Measurements from ENCODE around the gene CADM1. TPM values are rescaled to one million over a fixed set of nuclear protein-coding genes. Genes with fewer than 3 reads are reported as not detected.

CADM1 gene
- total and polyA plus RNA-seq, 7 donors, result 0.69 to 25.2 (median 15.6) TPM

DNA sequence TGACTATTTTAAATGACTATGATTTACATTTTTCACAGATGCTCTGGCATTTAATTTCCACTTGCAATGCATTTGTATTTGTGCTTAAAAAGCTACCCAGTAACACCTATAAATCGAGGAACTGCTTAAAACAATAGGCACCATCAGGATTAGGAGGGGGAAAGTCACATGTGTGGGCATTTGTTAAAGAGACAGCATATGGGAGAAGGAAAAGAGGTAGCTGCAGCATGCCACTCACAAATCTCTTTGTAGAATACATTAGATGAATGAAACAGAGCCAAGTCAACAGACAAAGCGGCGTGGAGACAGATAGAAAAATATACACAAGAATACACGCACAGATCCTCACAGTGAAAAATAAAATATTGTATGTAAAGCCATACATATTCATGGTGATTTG lies 228.0 kb downstream of the CADM1 start:
- TF ChIP-seq, protein P1, sequence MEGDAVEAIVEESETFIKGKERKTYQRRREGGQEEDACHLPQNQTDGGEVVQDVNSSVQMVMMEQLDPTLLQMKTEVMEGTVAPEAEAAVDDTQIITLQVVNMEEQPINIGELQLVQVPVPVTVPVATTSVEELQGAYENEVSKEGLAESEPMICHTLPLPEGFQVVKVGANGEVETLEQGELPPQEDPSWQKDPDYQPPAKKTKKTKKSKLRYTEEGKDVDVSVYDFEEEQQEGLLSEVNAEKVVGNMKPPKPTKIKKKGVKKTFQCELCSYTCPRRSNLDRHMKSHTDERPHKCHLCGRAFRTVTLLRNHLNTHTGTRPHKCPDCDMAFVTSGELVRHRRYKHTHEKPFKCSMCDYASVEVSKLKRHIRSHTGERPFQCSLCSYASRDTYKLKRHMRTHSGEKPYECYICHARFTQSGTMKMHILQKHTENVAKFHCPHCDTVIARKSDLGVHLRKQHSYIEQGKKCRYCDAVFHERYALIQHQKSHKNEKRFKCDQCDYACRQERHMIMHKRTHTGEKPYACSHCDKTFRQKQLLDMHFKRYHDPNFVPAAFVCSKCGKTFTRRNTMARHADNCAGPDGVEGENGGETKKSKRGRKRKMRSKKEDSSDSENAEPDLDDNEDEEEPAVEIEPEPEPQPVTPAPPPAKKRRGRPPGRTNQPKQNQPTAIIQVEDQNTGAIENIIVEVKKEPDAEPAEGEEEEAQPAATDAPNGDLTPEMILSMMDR (IDR thresholded peaks at IDR 0.05), result no peak
- TF ChIP-seq POLR2AphosphoS5 (IDR thresholded peaks at IDR 0.05) (no peak), EP300 (IDR thresholded peaks at IDR 0.05) (no peak), POLR2A (IDR thresholded peaks at IDR 0.05) (no peak)
- no peak for DNase-seq
- intact Hi-C loops (cut with DNase I), result no loop called here
- Histone ChIP-seq H3K27me3 (no peaks in the 10 kb centered on the region), H3K4me3 (no peak overlapping the region), H3K4me1 (peaks cover 0 to 15% (median 9%) of the 10 kb centered on the region in 4 donors), H3K27ac (no peak overlapping the region), H3K9me3 (no peaks in the 10 kb centered on the region), H3K36me3 (no peaks in the 10 kb centered on the region)
- WGBS, 2 donors, result 80 to 88% methylated on average over 4 of the region's 4 CpGs

GRCh38 chr11:115275045-115275444 lies 229.2 kb downstream of the CADM1 start:
- intact Hi-C loops (cut with DNase I), result no loop called here
- H3K9me3 ChIP-seq, result no peaks in the 10 kb centered on the region
- 90 to 94% methylated on average over 11 of the region's 11 CpGs for WGBS, 2 donors
- no peaks in the 10 kb centered on the region for H3K27me3 ChIP-seq
- no peak overlapping the region for H3K27ac ChIP-seq
- no peak for DNase-seq
- H3K36me3 ChIP-seq, result no peaks in the 10 kb centered on the region
- no peak overlapping the region for H3K4me3 ChIP-seq
- TF ChIP-seq, protein P1 (IDR thresholded peaks at IDR 0.05), result no peak
- TF ChIP-seq POLR2A (IDR thresholded peaks at IDR 0.05) (no peak), POLR2AphosphoS5 (IDR thresholded peaks at IDR 0.05) (no peak), EP300 (IDR thresholded peaks at IDR 0.05) (no peak)
- peaks cover 0 to 5% (median 2%) of the 10 kb centered on the region in 4 donors for H3K4me1 ChIP-seq

- TF ChIP-seq POLR2A (IDR thresholded peaks at IDR 0.05), result no peak
- no peak for TF ChIP-seq EP300 (IDR thresholded peaks at IDR 0.05)
- TF ChIP-seq, protein P1 (IDR thresholded peaks at IDR 0.05), result no peak
- TF ChIP-seq POLR2AphosphoS5 (IDR thresholded peaks at IDR 0.05), result no peak
- H3K9me3 ChIP-seq, result no peaks in the 10 kb centered on the region
- H3K4me3 ChIP-seq, result no peak overlapping the region
- H3K27ac ChIP-seq, result no peak overlapping the region
- H3K4me1 ChIP-seq, result peaks cover 0 to 3% (median under 1%) of the 10 kb centered on the region in 4 donors
- H3K27me3 ChIP-seq, result no peaks in the 10 kb centered on the region
- WGBS, 2 donors, result 87 to 94% methylated on average over 4 of the region's 4 CpGs
- no peak for DNase-seq
- H3K36me3 ChIP-seq, result no peaks in the 10 kb centered on the region
- intact Hi-C loops (cut with DNase I), result no loop called here
These were observed 231.3 kb downstream of the CADM1 start for GRCh38 chr11:115272925-115273324.

GRCh38 chr11:115271643-115272042 lies 232.6 kb downstream of the CADM1 start:
- DNase-seq, result no peak
- H3K27me3 ChIP-seq, result no peaks in the 10 kb centered on the region
- no peaks in the 10 kb centered on the region for H3K36me3 ChIP-seq
- H3K4me3 ChIP-seq, result no peak overlapping the region
- intact Hi-C loops (cut with DNase I), result no loop called here
- TF ChIP-seq POLR2A (IDR thresholded peaks at IDR 0.05), result no peak
- TF ChIP-seq, protein P1 (IDR thresholded peaks at IDR 0.05), result no peak
- H3K9me3 ChIP-seq, result no peaks in the 10 kb centered on the region
- H3K27ac ChIP-seq, result no peak overlapping the region
- peaks cover 0 to 12% (median 9%) of the 10 kb centered on the region in 4 donors for H3K4me1 ChIP-seq

- Histone ChIP-seq H3K27me3 (no peaks in the 10 kb centered on the region), H3K9me3 (no peaks in the 10 kb centered on the region), H3K4me1 (peaks cover 0 to 12% (median 9%) of the 10 kb centered on the region in 4 donors), H3K36me3 (no peaks in the 10 kb centered on the region), H3K27ac (no peak overlapping the region), H3K4me3 (no peak overlapping the region)
- TF ChIP-seq, protein P1 (IDR thresholded peaks at IDR 0.05), result no peak
- TF ChIP-seq EP300 (IDR thresholded peaks at IDR 0.05) (no peak), POLR2AphosphoS5 (IDR thresholded peaks at IDR 0.05) (no peak), POLR2A (IDR thresholded peaks at IDR 0.05) (no peak)
- intact Hi-C loops (cut with DNase I), result no loop called here
- 89 to 94% methylated on average over 8 of the region's 8 CpGs for WGBS, 2 donors
- no peak for DNase-seq
These were observed 234.8 kb downstream of the CADM1 start for GRCh38 chr11:115269191-115269950.
